Suprapubic skin (tissue), 4 donors: ENCODE data around the gene ZNF814. TPM values are rescaled to one million over a fixed set of nuclear protein-coding genes. Genes with fewer than 3 reads are reported as not detected.

ENCODE experiments used
- DNase-seq, 2 donors: peaks; one replicate each; pipeline ENCODE4 v3.0.0-alpha.2; 2019; ENCODE audit warnings: low spot score in 2 of 2
- H3K27ac ChIP-seq: fragments of 200-600 bp; sonication (generic); one replicate; pipeline ENCODE4 v1.5.1; 2019
- H3K27me3 ChIP-seq: fragments of 200-600 bp; sonication (generic); one replicate; pipeline ENCODE4 v1.5.1; 2019
- H3K36me3 ChIP-seq: fragments of 200-600 bp; sonication (generic); one replicate; pipeline ENCODE4 v1.5.1; 2019
- H3K4me1 ChIP-seq: fragments of 200-600 bp; sonication (generic); one replicate; pipeline ENCODE4 v1.5.1; 2019
- H3K4me3 ChIP-seq: fragments of 200-600 bp; sonication (generic); one replicate; pipeline ENCODE4 v1.5.1; 2019; ENCODE audit warnings: mild to moderate bottlenecking
- H3K9me3 ChIP-seq: fragments of 200-600 bp; sonication (generic); one replicate; pipeline ENCODE4 v1.5.1; 2019
- EP300 ChIP-seq: sonication (generic); formaldehyde crosslinking; IDR thresholded peaks from one replicate; pipeline ENCODE4 v1.6.1; 2017; ENCODE audit warnings: antibody characterized with exemption
- POLR2A ChIP-seq, 2 donors: fragments of 450-650 bp; IDR thresholded peaks; one replicate each; pipeline ENCODE4 v1.6.1; 2017; ENCODE audit warnings: antibody characterized with exemption in 2 of 2, mild to moderate bottlenecking in 2 of 2, moderate library complexity in 2 of 2
- POLR2AphosphoS5 ChIP-seq, 3 donors: sonication (generic); formaldehyde crosslinking; IDR thresholded peaks; one replicate each; pipeline ENCODE4 v1.6.1; 2017; ENCODE audit warnings: antibody characterized with exemption in 3 of 3
- WGBS: methylation state at CpG from one replicate; pipeline ENCODE4 v1.1.5; 2018; 5-methylcytosine and 5-hydroxymethylcytosine counted together
- total RNA-seq, 4 donors: library from RNA; depleted of rRNA; stranded (reverse); fragments of >200 nt; gene quantifications; one replicate each; pipeline ENCODE4 v1.1.0, GENCODE V29; 2016
- TF ChIP-seq, protein P1 (sequence below), 2 donors: fragments of 200-600 bp in 1 of 2; fragments of 450-650 bp in 1 of 2; sonication (generic) in 1 of 2; IDR thresholded peaks; one replicate each; pipeline ENCODE4 v1.5.1; 2016 to 2019; ENCODE audit warnings: antibody characterized with exemption in 2 of 2, mild to moderate bottlenecking in 1 of 2, moderate library complexity in 1 of 2

Gene ZNF814
- total RNA-seq, 4 donors from 2014 or later, result 9.1 to 36.6 (median 18.3) TPM

DNA sequence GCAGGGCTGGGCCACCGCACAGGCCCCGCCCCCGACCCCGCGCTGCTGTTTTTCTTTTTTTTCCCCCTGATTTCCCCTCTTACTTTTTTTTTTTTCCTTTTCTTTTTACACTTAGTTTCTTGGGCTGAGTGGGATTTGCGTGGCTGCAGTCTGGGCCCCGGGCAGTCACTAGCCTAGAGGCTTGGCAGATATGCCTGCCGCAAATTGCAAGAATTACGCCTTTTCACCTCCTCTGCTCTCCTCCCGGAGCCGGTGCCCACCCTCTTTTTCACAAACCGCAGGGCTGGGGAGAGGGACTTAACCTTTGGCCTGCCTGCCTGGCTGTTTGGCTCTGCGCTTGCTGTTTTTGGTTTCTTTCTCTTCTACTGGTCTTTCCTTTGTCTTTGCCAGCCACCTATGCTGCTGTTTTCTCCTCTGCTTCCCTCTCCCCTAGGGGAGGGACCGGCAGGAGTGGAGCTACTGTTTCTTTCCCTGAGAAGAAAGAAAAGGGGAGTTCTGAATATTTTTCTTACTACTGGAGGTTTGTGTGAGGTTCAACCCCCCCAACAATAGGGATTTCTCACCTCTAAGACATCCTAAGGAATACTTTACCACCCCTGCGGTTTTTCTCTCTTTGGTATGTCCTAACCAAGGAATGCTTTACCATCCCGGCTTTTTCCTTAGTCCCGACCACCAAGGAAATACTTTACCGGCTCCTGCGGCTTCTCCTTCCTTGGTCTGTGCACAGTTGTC, 85.1 kb downstream of the ZNF814 start:
- TF ChIP-seq POLR2AphosphoS5 (IDR thresholded peaks at IDR 0.05), result no peak
- TF ChIP-seq, protein P1, sequence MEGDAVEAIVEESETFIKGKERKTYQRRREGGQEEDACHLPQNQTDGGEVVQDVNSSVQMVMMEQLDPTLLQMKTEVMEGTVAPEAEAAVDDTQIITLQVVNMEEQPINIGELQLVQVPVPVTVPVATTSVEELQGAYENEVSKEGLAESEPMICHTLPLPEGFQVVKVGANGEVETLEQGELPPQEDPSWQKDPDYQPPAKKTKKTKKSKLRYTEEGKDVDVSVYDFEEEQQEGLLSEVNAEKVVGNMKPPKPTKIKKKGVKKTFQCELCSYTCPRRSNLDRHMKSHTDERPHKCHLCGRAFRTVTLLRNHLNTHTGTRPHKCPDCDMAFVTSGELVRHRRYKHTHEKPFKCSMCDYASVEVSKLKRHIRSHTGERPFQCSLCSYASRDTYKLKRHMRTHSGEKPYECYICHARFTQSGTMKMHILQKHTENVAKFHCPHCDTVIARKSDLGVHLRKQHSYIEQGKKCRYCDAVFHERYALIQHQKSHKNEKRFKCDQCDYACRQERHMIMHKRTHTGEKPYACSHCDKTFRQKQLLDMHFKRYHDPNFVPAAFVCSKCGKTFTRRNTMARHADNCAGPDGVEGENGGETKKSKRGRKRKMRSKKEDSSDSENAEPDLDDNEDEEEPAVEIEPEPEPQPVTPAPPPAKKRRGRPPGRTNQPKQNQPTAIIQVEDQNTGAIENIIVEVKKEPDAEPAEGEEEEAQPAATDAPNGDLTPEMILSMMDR (IDR thresholded peaks at IDR 0.05), result no peak
- no peak for TF ChIP-seq POLR2A (IDR thresholded peaks at IDR 0.05)
- TF ChIP-seq EP300, result no peak
- WGBS, result 5% methylated on average over 19 of the region's 19 CpGs

DNA sequence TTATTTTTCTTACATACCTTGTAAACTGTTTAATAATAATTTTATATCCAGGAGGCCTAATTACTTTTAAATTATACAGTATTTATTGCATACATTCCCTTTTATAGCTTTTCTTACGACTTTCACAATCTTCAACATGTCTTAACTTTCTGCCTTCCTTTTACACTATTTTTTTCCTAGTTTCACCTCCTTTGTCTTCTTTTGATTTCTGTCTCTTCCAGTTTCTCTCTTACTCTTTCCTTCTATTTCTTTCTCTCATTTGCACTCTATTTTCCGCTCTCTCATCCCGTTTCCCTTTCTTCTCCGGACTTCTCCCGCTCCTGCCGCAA, 85.6 kb downstream of the ZNF814 start:
- TF ChIP-seq POLR2A (IDR thresholded peaks at IDR 0.05) (no peak), EP300 (no peak), POLR2AphosphoS5 (IDR thresholded peaks at IDR 0.05) (no peak)
- TF ChIP-seq, protein P1 (IDR thresholded peaks at IDR 0.05), result no peak
- no peak for DNase-seq
- 6% methylated on average over 6 of the region's 6 CpGs for WGBS
- Histone ChIP-seq H3K27me3 (no peaks in the 10 kb centered on the region), H3K9me3 (no peaks in the 10 kb centered on the region), H3K27ac (peak overlapping the region; percentile 84), H3K36me3 (peaks cover 17% of the 10 kb centered on the region), H3K4me3 (peak overlapping the region; percentile 59), H3K4me1 (peaks cover 54% of the 10 kb centered on the region)

More for the DNA sequence above, 85.1 kb downstream of the ZNF814 start:
- H3K9me3 ChIP-seq, result no peaks in the 10 kb centered on the region
- H3K4me3 ChIP-seq, result peak overlapping the region; percentile 59
- H3K27ac ChIP-seq, result peak overlapping the region; percentile 84
- H3K27me3 ChIP-seq, result no peaks in the 10 kb centered on the region
- peaks cover 21% of the 10 kb centered on the region for H3K36me3 ChIP-seq
- peaks cover 54% of the 10 kb centered on the region for H3K4me1 ChIP-seq
- peak in 1 of 2 donors; percentile 15 for DNase-seq

DNA sequence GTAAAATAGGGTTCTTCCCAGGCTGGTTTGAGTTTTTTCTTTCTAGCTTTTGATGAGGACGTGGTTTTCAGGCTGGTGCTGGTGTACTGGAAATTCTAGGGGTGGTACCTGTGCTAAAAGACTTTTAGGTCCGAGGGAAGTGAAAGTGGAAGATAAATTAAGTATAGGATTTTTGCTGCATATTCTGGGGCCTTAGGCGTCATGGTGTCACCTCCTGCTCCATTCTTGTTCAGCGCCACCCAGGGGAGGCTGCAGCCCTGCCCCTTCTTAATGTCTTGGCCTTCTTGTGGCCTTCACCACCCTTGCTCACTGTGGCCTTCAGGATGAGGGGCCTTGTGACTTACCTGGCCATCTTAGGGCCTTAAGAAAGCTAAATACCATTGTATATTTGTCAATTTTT, 86.6 kb downstream of the ZNF814 start:
- TF ChIP-seq POLR2A (IDR thresholded peaks at IDR 0.05), result no peak
- TF ChIP-seq, protein P1 (IDR thresholded peaks at IDR 0.05), result no peak
- no peak for TF ChIP-seq POLR2AphosphoS5 (IDR thresholded peaks at IDR 0.05)
- H3K27me3 ChIP-seq, result no peaks in the 10 kb centered on the region
- DNase-seq, result no peak
- no peak overlapping the region for H3K27ac ChIP-seq
- 87% methylated on average over 4 of the region's 4 CpGs for WGBS
- peaks cover 7% of the 10 kb centered on the region for H3K36me3 ChIP-seq
- H3K4me1 ChIP-seq, result peaks cover 54% of the 10 kb centered on the region
- no peak overlapping the region for H3K4me3 ChIP-seq
- H3K9me3 ChIP-seq, result no peaks in the 10 kb centered on the region

DNA sequence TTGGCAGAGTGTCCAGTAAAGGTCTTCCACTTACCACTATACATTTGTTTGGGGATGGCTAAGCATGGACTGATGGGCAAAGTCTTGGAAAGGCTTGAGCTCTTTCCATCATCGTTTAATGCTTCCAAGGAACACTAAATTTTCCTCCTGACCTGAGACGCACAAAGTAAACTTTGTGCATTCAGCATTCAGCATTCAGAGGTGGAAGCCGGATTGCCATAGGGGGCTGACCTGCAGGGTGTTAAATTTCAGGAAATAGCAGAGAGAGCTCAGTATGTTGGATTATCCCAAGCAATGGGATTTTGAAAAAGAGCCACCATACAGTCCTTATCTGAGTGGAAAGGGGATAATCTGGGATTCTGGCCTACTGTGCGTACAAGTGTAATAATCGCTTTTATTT, 88.1 kb downstream of the ZNF814 start:
- H3K27me3 ChIP-seq, result no peaks in the 10 kb centered on the region
- peaks cover 51% of the 10 kb centered on the region for H3K4me1 ChIP-seq
- WGBS, result 77% methylated on average over 5 of the region's 5 CpGs
- TF ChIP-seq POLR2A (IDR thresholded peaks at IDR 0.05) (no peak), EP300 (no peak), POLR2AphosphoS5 (IDR thresholded peaks at IDR 0.05) (no peak)
- TF ChIP-seq, protein P1 (IDR thresholded peaks at IDR 0.05), result no peak
- H3K36me3 ChIP-seq, result peaks cover 8% of the 10 kb centered on the region
- H3K4me3 ChIP-seq, result no peak overlapping the region
- H3K9me3 ChIP-seq, result no peaks in the 10 kb centered on the region
- DNase-seq, result no peak
- H3K27ac ChIP-seq, result peak overlapping the region; percentile 24

Other genes starting within 250 kb of the ZNF814 start
- gene ZSCAN4, start 220.1 kb downstream of the ZNF814 start, total RNA-seq, result 1 to 10 TPM in 2 of 4 donors, not detected in 2; 2.3 to 3.9 TPM
- gene ZNF551, start 207.1 kb downstream of the ZNF814 start, total RNA-seq, result 10 to 100 TPM; 21.5 to 42.3 (median 29.7) TPM
- gene ZNF154, start 179.8 kb downstream of the ZNF814 start, total RNA-seq, result 1 to 10 TPM in 2 of 4 donors, under 1 TPM in 1, not detected in 1; 0.13 to 1.3 (median 1.3) TPM
- 1 to 10 TPM; 2.0 to 8.4 (median 2.8) TPM for gene ZNF671, start 161.4 kb downstream of the ZNF814 start, total RNA-seq
- gene ZNF776, start 142.2 kb downstream of the ZNF814 start, total RNA-seq, result 10 to 100 TPM; 11.2 to 23.8 (median 15.0) TPM
- gene ZNF586, start 119.4 kb downstream of the ZNF814 start, total RNA-seq, result 10 to 100 TPM; 20.6 to 47.4 (median 26.8) TPM
- 10 to 100 TPM in 1 of 4 donors, 1 to 10 TPM in 3; 5.6 to 11.5 (median 8.3) TPM for gene ZNF552, start 74.1 kb downstream of the ZNF814 start, total RNA-seq
- gene ZNF587B, start 58.7 kb downstream of the ZNF814 start, total RNA-seq, result 10 to 100 TPM; 15.0 to 28.6 (median 19.6) TPM
- gene ZNF587, start 39.2 kb downstream of the ZNF814 start, total RNA-seq, result 10 to 100 TPM; 16.4 to 43.2 (median 20.0) TPM
- 10 to 100 TPM in 2 of 4 donors, 1 to 10 TPM in 2; 8.0 to 18.5 (median 10.8) TPM for gene ZNF417, start 27.6 kb upstream of the ZNF814 start, total RNA-seq
- 10 to 100 TPM in 1 of 4 donors, 1 to 10 TPM in 3; 1.2 to 33.4 (median 4.5) TPM for gene ZNF418, start 46.4 kb upstream of the ZNF814 start, total RNA-seq
- gene ZNF256, start 58.7 kb upstream of the ZNF814 start, total RNA-seq, result 10 to 100 TPM; 10.5 to 15.4 (median 12.7) TPM
- gene C19orf18, start 85.5 kb upstream of the ZNF814 start, total RNA-seq, result 1 to 10 TPM in 1 of 4 donors, under 1 TPM in 2, not detected in 1; 0.62 to 1.0 (median 0.83) TPM
- gene ZNF606, start 113.8 kb upstream of the ZNF814 start, total RNA-seq, result 10 to 100 TPM in 3 of 4 donors, 1 to 10 TPM in 1; 4.0 to 21.9 (median 14.3) TPM
- gene ZSCAN1, start 145.0 kb upstream of the ZNF814 start, total RNA-seq, result not detected
- gene ZNF135, start 170.2 kb upstream of the ZNF814 start, total RNA-seq, result 10 to 100 TPM in 2 of 4 donors, 1 to 10 TPM in 2; 4.6 to 12.4 (median 7.7) TPM
- 10 to 100 TPM; 33.0 to 52.8 (median 48.9) TPM for gene ZSCAN18, start 209.2 kb upstream of the ZNF814 start, total RNA-seq